Activated CD4-positive, alpha-beta T cell treated with anti-CD3 and anti-CD28 coated beads for 4 hours (primary cell): ENCODE data around the gene ARHGAP42.
"Not testable (repeated sequence)": the region's sequence is repeated elsewhere in the genome, so short reads cannot be mapped to it uniquely, and the experiment has no call there.

Source experiments
- DNase-seq, 2 donors: peaks; one replicate each; pipeline ENCODE4 v3.0.0-alpha.2; 2020

The ARHGAP42 gene

DNA sequence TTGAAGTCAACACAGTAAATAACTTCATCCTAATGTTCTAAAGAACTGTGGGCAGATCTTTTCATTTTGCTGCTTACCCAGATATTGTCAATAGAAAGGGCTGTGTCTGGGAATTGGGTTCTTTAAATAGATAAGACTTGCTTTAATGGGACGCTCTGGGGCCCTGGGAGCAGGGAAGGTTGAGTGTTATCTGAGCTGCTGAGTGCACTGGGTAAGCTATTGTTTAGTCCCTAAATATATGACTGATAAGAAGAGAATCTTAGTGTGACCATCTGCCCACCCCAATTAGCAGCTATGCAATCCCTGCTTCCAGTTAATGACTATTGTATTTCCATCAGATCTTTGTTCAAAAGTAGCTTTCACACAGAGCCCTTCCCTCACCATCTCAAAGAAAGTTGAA lies 44.4 kb downstream of the ARHGAP42 start:
- DNase-seq: no peak

- DNase-seq: no peak
These were observed 45.9 kb downstream of the ARHGAP42 start for GRCh38 chr11:100732949-100733348.

- no peak for DNase-seq
These were observed 47.8 kb downstream of the ARHGAP42 start for GRCh38 chr11:100734743-100735527.

- DNase-seq: no peak
These were observed 49.0 kb downstream of the ARHGAP42 start for GRCh38 chr11:100735949-100736675.

GRCh38 chr11:100738701-100739270 lies 51.7 kb downstream of the ARHGAP42 start:
- no peak for DNase-seq

DNA sequence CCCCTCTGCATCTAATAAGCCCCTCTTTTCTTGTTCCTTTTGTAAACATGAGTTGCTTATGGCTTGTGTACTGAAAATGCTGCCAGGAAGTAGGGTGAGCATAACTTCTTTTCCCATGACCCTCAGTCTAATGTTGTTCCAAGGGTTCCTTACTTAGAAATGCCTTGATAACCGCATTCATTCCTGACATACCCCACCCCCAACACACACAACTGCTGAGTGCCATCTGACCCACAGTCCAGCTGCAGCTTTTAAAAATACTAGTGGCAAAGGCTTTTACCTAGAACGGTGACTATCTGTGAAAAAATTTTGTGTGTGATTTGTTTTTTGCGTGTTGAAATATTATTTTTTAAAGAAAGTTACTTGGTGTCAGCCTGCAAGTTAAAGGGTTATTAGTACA lies 52.6 kb downstream of the ARHGAP42 start:
- DNase-seq: no peak

- no peak for DNase-seq
These were observed 53.4 kb downstream of the ARHGAP42 start for GRCh38 chr11:100740440-100740839.

DNA sequence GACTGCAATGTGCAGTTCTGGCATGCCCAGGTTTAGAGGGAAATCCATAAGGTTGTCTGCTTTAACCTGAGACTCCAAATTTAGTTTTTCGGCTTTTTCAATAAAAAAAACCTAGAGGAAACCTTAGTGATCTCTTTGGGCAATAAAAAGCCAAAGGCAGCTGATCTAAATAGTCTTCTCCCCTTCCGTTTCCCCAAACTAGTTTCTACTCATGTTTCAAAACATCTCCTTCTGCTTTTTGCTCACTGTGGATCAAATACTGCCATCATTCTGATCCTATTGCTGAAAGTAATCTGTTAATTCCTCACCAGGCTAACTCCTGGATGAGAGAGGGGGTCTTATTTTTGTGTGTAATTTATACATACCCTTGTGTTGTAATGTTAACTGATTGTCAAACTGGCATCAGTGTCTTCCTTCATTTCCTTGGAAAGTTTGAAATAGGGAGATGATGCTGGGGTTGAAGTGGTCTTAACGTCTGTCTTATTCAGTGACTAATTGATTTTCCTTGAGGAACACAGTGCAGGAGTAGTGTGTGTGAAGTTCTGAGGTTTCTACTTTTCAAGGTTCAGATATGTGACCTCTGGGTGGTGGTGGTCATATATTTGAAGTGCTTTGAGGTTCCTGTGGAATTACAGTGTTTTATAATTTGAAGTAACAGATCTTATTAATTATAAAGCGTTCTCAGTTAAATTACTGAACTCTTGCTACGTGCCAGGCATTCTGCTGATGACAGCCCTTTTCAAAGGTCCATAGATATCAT lies 55.0 kb downstream of the ARHGAP42 start:
- DNase-seq: no peak

DNA sequence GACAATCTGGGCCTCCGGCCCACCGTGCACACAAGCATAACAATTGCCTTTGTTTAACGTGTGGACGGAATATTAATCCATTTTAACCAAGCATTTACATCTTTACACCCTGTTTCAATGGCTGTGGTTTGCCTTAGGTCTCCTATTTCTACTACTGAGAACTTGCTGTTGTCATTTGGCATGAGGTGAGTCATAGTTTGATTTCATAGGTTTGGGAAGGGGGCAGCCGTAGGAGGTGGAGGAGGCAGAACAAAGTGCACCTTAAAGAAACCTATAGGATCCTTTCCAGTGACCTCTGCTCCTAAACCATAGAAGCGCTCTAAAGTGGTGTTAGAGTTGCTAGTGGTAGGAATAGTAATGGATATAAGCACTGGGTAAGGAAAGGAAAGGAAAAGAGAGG lies 59.4 kb downstream of the ARHGAP42 start:
- DNase-seq: no peak

GRCh38 chr11:100748153-100748552 lies 61.1 kb downstream of the ARHGAP42 start:
- no peak for DNase-seq

- not testable (repeated sequence) for DNase-seq
These were observed 62.9 kb downstream of the ARHGAP42 start for GRCh38 chr11:100749887-100750565.

- not testable (repeated sequence) for DNase-seq
These were observed 63.4 kb downstream of the ARHGAP42 start for GRCh38 chr11:100750566-100750891.

- no peak for DNase-seq
These were observed 65.5 kb downstream of the ARHGAP42 start for GRCh38 chr11:100752371-100753171.

GRCh38 chr11:100753172-100753543 lies 66.1 kb downstream of the ARHGAP42 start:
- DNase-seq: no peak

GRCh38 chr11:100753571-100753970 lies 66.5 kb downstream of the ARHGAP42 start:
- no peak for DNase-seq

DNA sequence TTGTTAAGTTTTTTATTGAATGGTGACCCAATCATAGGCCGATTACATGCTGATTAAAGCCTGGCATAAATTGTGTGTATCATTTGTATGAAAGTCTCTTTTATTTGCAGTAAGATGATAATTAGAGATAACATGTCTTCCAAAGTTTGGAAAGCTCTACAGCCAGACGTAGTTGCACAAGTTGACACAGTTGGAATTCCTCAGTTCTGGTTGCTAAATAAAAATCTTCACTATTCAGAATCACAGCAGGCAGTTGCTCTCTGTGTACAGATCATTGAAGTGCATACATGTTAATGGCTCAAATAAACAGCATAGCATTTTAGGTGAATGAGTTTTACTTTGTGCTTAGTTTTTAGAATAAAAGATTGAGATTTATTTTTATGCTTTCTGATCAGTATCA lies 69.5 kb downstream of the ARHGAP42 start:
- no peak for DNase-seq

DNA sequence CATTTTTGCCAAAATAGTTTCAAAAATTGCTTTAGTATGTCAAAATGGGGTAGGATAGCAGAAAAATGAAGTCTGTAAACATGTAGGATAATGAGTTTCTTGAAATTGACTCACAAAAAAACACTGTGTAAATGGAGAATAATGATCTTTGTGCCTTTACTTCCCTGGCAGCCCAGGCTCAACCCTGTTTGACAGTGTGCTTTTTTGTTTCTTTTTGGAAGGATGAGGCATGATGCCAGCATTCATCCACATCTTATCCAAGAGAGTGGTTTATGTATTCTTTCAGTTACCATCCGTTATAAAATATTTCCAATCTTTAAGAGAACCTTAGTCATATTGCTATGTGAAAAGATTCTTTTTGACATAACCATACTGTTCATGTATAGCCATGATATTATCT lies 70.6 kb downstream of the ARHGAP42 start:
- no peak for DNase-seq

DNA sequence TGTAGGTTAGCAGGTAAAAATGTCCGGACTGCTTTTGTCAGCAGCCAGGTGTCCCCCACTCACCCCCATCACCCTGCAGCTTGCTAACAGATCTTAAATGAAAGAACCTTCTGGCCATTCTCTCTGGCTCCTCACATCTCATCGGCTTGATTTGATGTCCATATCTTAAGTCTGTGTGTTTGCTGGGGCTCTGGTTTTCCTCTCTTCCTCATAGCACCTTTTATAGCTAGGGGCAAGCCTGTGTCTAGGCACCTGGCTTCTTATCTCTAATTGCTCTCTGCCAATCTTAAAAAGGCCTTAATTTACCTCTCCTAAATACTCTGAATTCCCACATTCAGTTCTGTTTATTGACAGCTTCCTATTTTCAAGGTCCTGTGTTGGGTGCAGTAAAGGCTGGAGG lies 72.0 kb downstream of the ARHGAP42 start:
- no peak for DNase-seq

DNA sequence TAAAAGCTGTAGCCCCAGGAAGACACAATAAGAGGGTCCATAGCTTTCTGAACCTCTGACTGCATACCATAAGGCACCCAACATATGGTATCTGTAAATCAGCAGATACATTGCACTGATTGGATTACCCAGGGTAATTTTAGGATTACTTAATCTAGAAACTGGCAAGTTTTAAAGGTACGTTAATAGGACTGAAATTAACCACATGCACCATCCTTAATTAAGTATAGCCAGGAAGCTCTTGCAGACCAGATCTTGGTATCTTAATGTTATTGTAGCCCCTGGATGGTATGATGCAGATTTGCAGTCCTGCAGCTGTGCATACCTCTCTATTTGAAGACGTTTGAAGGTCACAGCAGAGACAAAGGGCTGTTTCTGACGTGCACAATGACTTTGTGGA lies 72.8 kb downstream of the ARHGAP42 start:
- DNase-seq: no peak

- no peak for DNase-seq
These were observed 73.7 kb downstream of the ARHGAP42 start for GRCh38 chr11:100760744-100761143.

DNA sequence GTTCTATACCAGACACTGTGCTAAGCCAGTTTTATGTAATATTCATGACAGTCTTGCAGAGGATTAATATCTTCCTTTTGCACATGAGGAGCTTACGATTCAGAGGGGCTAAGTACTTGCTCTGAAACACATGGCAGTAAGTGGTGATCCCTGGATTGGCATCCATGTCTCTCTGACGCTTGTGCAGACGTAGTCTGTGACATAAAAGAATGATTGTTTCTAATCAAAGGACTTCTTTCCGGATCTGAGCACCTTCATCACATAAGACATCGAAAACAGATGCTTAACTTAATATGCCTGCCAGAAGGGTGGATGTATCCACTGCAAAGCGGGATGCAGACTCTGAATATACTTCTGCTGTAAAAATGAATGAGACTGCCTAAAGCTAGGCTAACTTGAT lies 74.8 kb downstream of the ARHGAP42 start:
- DNase-seq: no peak

- DNase-seq: no peak
These were observed 79.7 kb downstream of the ARHGAP42 start for GRCh38 chr11:100766764-100767163.
